Measurements from ENCODE around the gene ELN.

Gene ELN

DNA sequence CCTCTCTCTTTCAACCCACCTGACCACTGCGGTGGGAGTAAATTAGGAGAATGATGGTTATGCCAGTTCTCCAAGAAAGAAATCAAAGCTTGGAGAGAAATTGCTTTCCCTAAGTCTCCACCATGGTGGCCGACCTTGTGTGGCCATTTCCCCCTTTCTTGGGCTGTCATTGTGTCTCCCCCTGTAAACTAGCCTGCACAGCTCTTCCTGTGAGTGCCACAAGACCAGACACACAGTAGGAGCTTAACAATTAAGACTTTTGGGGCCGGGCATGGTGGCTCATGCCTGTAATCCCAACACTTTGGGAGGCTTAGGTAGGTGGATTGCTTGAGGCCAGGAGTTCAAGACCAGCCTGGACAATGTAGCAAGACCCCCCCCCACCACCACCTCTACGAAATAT lies 36.7 kb downstream of the ELN start:
- TF ChIP-seq, protein P1, sequence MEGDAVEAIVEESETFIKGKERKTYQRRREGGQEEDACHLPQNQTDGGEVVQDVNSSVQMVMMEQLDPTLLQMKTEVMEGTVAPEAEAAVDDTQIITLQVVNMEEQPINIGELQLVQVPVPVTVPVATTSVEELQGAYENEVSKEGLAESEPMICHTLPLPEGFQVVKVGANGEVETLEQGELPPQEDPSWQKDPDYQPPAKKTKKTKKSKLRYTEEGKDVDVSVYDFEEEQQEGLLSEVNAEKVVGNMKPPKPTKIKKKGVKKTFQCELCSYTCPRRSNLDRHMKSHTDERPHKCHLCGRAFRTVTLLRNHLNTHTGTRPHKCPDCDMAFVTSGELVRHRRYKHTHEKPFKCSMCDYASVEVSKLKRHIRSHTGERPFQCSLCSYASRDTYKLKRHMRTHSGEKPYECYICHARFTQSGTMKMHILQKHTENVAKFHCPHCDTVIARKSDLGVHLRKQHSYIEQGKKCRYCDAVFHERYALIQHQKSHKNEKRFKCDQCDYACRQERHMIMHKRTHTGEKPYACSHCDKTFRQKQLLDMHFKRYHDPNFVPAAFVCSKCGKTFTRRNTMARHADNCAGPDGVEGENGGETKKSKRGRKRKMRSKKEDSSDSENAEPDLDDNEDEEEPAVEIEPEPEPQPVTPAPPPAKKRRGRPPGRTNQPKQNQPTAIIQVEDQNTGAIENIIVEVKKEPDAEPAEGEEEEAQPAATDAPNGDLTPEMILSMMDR (IDR thresholded peaks at IDR 0.05; ENCODE audit: extremely low read depth, insufficient read depth, missing control alignments), result no peak
- DNase-seq (ENCODE audit: low spot score), result no peak
- in situ Hi-C loops (cut with MboI; ENCODE audit: low pct_unique_long_range_greater_than_20kb, low sequenced_read_pairs, unreplicated experiment), result loop anchor here (10.0 kb wide), 1 partner anchor 340 kb away; no protein-coding TSS in a partner anchor

DNA sequence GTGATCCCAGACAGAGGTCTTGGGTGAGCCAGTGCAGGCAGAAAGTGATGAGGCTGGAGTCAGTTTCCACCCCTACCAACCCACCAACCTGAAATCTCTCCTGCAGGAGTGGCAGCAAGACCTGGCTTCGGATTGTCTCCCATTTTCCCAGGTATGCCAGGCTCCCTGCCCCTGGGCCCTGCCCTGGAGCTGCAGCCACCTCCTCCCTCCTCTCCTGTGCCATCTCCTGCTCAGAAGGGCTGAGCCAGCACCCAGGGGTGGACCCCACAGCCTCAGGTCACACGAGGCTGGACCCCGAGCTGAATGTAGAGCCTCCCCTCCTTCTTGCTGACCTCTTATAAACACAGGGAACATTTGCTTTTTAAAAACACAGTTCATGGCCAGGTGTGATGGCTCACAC lies 38.7 kb downstream of the ELN start:
- TF ChIP-seq, protein P1 (IDR thresholded peaks at IDR 0.05; ENCODE audit: extremely low read depth, insufficient read depth, missing control alignments), result no peak
- no peak for DNase-seq (ENCODE audit: low spot score)
- in situ Hi-C loops (cut with MboI; ENCODE audit: low pct_unique_long_range_greater_than_20kb, low sequenced_read_pairs, unreplicated experiment), result loop anchor here (10.0 kb wide), 1 partner anchor 338 kb away; no protein-coding TSS in a partner anchor

DNA sequence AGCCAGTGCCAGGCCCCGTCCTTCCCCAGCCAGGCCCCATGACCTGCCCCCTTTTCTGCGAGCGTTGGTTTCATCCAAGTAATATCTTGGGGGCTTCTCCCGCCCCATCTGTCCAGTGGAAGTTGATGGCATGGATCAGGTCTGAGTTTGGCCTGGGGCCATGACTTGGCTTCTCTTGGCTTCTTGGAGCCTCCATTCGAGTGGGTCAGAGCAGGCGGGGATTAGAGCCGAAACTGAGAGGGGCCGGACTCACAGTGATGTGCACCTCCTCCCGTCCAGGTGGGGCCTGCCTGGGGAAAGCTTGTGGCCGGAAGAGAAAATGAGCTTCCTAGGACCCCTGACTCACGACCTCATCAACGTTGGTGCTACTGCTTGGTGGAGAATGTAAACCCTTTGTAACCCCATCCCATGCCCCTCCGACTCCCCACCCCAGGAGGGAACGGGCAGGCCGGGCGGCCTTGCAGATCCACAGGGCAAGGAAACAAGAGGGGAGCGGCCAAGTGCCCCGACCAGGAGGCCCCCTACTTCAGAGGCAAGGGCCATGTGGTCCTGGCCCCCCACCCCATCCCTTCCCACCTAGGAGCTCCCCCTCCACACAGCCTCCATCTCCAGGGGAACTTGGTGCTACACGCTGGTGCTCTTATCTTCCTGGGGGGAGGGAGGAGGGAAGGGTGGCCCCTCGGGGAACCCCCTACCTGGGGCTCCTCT lies 40.6 kb downstream of the ELN start:
- TF ChIP-seq, protein P1 (IDR thresholded peaks at IDR 0.05; ENCODE audit: extremely low read depth, insufficient read depth, missing control alignments), result no peak
- DNase-seq (ENCODE audit: low spot score), result no peak
- in situ Hi-C loops (cut with MboI; ENCODE audit: low pct_unique_long_range_greater_than_20kb, low sequenced_read_pairs, unreplicated experiment), result loop anchor here (10.0 kb wide), 1 partner anchor 336 kb away; no protein-coding TSS in a partner anchor

DNA sequence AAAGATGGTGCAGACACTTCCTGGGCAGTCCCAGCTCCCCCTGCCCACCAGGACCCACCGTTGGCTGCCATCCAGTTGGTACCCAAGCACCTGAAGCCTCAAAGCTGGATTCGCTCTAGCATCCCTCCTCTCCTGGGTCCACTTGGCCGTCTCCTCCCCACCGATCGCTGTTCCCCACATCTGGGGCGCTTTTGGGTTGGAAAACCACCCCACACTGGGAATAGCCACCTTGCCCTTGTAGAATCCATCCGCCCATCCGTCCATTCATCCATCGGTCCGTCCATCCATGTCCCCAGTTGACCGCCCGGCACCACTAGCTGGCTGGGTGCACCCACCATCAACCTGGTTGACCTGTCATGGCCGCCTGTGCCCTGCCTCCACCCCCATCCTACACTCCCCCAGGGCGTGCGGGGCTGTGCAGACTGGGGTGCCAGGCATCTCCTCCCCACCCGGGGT lies 41.1 kb downstream of the ELN start:
- no peak for DNase-seq (ENCODE audit: low spot score)
- in situ Hi-C loops (cut with MboI; ENCODE audit: low pct_unique_long_range_greater_than_20kb, low sequenced_read_pairs, unreplicated experiment), result loop anchor here (10.0 kb wide), 1 partner anchor 336 kb away; no protein-coding TSS in a partner anchor
- TF ChIP-seq, protein P1 (IDR thresholded peaks at IDR 0.05; ENCODE audit: extremely low read depth, insufficient read depth, missing control alignments), result no peak

DNA sequence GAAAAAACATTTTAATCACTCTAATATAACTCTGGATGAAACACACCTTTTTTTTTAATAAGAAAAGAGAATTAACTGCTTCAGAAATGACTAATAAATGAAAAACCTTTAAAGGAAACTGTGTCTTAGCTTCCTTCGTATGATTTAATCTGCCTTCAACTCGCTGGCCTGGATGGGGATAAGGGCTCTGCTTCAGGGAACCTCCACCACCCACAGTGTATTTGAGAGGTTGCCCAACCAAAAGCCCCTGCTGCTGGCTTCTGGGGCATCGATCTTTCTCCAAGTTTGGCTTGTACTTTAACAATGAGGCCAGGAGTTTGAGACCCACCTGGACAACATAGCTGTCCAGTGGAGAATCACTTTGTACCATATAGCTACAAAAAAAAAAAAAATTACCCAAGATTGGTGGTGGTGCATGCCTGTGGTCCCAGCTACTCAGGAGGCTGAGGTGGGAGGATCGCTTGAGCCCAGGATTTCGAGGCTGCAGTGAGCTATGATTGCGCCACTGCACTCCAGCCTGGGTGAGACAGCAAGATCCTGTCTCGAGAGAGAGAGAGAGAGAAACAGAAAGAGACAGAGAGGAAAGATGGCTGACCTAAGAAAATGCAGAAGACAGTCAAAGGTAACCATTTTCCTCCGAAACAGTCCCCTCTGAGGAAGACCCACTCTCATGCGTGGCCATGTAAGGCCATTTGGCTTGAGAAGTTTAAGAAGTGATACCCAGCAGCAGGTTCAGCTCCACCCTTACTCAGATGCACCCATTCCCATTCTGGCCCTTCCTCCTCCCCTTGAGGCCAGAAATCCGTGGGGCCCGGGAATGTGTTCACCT lies 42.0 kb downstream of the ELN start:
- TF ChIP-seq, protein P1 (IDR thresholded peaks at IDR 0.05; ENCODE audit: extremely low read depth, insufficient read depth, missing control alignments), result no peak
- DNase-seq (ENCODE audit: low spot score), result no peak
- in situ Hi-C loops (cut with MboI; ENCODE audit: low pct_unique_long_range_greater_than_20kb, low sequenced_read_pairs, unreplicated experiment), result loop anchor here (10.0 kb wide), 1 partner anchor 335 kb away; no protein-coding TSS in a partner anchor

DNA sequence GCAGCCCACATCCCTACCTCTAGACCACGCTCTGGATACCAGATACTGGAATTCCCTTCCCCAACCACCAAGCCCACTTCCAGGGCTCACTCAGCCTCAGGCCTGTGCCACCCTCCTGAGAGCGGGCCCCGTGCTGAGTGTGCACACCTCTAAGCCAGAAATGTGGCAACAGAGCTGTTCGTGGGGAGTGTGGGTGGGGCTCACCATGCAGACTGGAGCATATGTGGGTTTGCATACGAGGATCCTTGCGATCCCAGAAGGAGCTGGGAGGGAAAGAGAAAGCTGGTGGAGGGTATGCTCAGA lies 42.6 kb downstream of the ELN start:
- in situ Hi-C loops (cut with MboI; ENCODE audit: low pct_unique_long_range_greater_than_20kb, low sequenced_read_pairs, unreplicated experiment), result no loop called here
- TF ChIP-seq, protein P1 (IDR thresholded peaks at IDR 0.05; ENCODE audit: extremely low read depth, insufficient read depth, missing control alignments), result no peak
- DNase-seq (ENCODE audit: low spot score), result no peak

Measured in GM13977 (cell line).